ENCODE measurements around the gene DOK3.

DOK3 gene

DNA sequence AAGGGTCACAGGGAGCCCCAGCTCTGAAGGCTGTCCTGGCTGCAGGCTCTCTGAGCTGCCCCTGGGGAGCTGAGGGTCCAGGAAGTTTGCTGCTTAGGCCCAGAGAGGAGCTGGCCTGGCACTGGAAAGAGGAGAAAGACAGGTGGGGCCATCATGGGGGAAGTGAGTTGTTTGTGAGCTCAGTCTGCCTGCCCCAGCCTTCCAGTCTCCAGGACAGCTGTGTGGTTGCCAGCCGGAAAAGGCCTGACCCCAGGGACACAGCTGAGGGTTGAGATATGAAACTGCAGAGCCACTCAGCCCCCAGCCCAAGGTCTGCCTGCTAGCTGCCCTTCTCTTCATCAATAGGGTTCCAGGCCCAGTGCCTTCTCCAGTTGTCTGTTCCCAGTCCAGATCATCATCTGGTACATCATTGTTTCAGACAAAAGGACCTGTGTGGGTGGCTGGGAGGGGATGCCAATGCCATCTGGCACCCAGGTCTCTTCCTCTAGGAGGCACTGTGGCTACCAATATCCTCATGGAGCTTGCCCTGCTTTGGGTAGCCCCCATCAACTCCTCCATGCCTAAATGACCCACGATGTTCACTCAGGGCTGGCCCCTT lies 11.4 kb upstream of the DOK3 start:
- Histone ChIP-seq H3F3A (ENCODE audit: low read depth) (no peaks in the 10 kb centered on the region), H4K20me1 (ENCODE audit: insufficient read depth, low read length, poor library complexity, severe bottlenecking) (peaks cover 2% of the 10 kb centered on the region), H3K36me3 (ENCODE audit: insufficient read depth, low read length) (no peaks in the 10 kb centered on the region; the same call in 1 of the 2 replicates), H3K9me2 (replicated peaks; ENCODE audit: low read depth, low read length) (no peaks in the 10 kb centered on the region), H3K27me3 (ENCODE audit: insufficient read depth, low read length, poor library complexity, severe bottlenecking) (no peaks in the 10 kb centered on the region), H3K79me2 (ENCODE audit: insufficient read depth, low read length) (peaks cover 10% of the 10 kb centered on the region; the same call in 1 of the 2 replicates), H3K9ac (ENCODE audit: low read depth, low read length, poor library complexity, severe bottlenecking) (no peak overlapping the region), H3K4me2 (ENCODE audit: low read depth, low read length, poor library complexity, severe bottlenecking) (peak overlapping the region; percentile 16), H3K4me1 (ENCODE audit: insufficient read depth, low read length, poor library complexity, severe bottlenecking) (peaks cover 10% of the 10 kb centered on the region), H3K9me3 (ENCODE audit: insufficient read depth, low read depth, low read length) (no peaks in the 10 kb centered on the region), H2AFZ (ENCODE audit: low read length) (no peak overlapping the region), H3K4me3 (ENCODE audit: low read length, poor library complexity, severe bottlenecking) (no peak overlapping the region)
- TF ChIP-seq, protein P1, sequence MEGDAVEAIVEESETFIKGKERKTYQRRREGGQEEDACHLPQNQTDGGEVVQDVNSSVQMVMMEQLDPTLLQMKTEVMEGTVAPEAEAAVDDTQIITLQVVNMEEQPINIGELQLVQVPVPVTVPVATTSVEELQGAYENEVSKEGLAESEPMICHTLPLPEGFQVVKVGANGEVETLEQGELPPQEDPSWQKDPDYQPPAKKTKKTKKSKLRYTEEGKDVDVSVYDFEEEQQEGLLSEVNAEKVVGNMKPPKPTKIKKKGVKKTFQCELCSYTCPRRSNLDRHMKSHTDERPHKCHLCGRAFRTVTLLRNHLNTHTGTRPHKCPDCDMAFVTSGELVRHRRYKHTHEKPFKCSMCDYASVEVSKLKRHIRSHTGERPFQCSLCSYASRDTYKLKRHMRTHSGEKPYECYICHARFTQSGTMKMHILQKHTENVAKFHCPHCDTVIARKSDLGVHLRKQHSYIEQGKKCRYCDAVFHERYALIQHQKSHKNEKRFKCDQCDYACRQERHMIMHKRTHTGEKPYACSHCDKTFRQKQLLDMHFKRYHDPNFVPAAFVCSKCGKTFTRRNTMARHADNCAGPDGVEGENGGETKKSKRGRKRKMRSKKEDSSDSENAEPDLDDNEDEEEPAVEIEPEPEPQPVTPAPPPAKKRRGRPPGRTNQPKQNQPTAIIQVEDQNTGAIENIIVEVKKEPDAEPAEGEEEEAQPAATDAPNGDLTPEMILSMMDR (conservative IDR thresholded peaks at IDR 0.05; ENCODE audit: low read length) = no peak
- no peak for TF ChIP-seq EZH2phosphoT487 (IDR thresholded peaks at IDR 0.05; ENCODE audit: borderline replicate concordance)

DNA sequence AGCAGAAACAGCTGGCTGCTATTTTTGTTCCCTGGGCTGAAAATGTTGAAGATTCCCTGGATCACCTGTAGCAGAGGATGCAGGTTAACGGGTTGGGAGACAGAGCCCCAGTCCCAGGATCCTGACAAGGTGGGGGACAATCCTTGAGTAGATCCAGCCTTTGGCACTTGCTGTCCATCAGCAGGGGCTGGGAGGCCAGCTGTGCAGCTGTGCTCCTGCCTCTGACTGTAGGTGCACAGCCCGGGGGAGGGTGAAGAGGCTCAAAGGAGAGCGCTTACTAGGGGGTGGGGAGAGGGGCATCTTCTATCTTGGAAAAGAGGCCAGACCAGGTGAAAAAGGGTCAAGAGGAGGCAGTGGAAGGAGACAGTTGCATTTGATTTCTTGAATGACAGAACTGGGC lies 10.6 kb upstream of the DOK3 start:
- H3K9ac ChIP-seq (ENCODE audit: low read depth, low read length, poor library complexity, severe bottlenecking) = no peak overlapping the region
- H3K9me3 ChIP-seq (ENCODE audit: insufficient read depth, low read depth, low read length) = no peaks in the 10 kb centered on the region
- no peaks in the 10 kb centered on the region; the same call in 1 of the 2 replicates for H3K36me3 ChIP-seq (ENCODE audit: insufficient read depth, low read length)

DNA sequence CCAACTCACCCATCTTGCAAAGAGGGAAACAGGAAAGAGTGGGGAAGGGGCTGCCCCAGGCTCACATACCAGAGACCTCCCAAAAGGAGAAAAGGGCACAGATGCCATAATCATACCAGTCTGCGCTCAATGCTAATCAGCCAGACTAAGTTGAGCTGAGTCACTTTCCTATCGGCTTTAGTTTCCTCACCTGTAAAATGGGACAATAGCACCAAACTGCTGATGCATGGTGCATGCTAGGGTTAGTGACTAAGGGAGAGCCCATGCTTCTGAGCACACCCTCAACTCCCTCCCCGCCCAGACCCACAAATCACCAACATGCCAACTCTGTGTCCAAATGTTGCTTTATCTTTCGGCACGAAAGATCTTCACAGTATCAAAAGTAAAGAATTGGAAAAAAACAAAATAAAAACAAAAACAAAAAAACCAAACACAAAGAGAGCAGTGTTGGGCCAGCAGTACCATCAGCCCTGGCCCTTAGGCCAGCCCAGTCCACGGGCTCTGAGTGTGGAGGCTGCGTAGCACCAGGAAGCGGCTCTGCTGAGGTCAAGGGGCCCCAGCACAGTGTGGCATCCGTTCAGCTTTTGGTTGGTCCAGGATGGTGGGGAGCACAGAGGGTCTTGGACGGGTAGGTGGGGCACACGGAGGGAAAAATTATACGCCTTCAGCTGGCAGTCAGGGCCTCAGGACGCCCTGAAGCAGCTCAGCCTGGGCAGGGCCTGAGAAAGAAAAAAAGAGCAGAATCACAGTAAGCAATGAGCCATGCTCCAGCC lies 10.0 kb upstream of the DOK3 start:
- Histone ChIP-seq H3F3A (ENCODE audit: low read depth) (no peaks in the 10 kb centered on the region), H3K9me2 (replicated peaks; ENCODE audit: low read depth, low read length) (no peaks in the 10 kb centered on the region), H3K79me2 (ENCODE audit: insufficient read depth, low read length) (peaks cover 23% of the 10 kb centered on the region; the same call in 1 of the 2 replicates), H3K36me3 (ENCODE audit: insufficient read depth, low read length) (no peaks in the 10 kb centered on the region; the same call in 1 of the 2 replicates), H4K20me1 (ENCODE audit: insufficient read depth, low read length, poor library complexity, severe bottlenecking) (peaks cover 11% of the 10 kb centered on the region), H2AFZ (ENCODE audit: low read length) (no peak overlapping the region), H3K4me1 (ENCODE audit: insufficient read depth, low read length, poor library complexity, severe bottlenecking) (peaks cover 11% of the 10 kb centered on the region), H3K27me3 (ENCODE audit: insufficient read depth, low read length, poor library complexity, severe bottlenecking) (no peaks in the 10 kb centered on the region), H3K9me3 (ENCODE audit: insufficient read depth, low read depth, low read length) (no peaks in the 10 kb centered on the region), H3K4me2 (ENCODE audit: low read depth, low read length, poor library complexity, severe bottlenecking) (peak overlapping the region; percentile 40), H3K9ac (ENCODE audit: low read depth, low read length, poor library complexity, severe bottlenecking) (no peak overlapping the region), H3K4me3 (ENCODE audit: low read length, poor library complexity, severe bottlenecking) (no peak overlapping the region)
- TF ChIP-seq EZH2phosphoT487 (IDR thresholded peaks at IDR 0.05; ENCODE audit: borderline replicate concordance) = no peak
- TF ChIP-seq, protein P1 (conservative IDR thresholded peaks at IDR 0.05; ENCODE audit: low read length) = no peak

More for the DNA sequence above, 10.6 kb upstream of the DOK3 start:
- H3K27me3 ChIP-seq (ENCODE audit: insufficient read depth, low read length, poor library complexity, severe bottlenecking) = no peaks in the 10 kb centered on the region
- peaks cover 17% of the 10 kb centered on the region; the same call in 1 of the 2 replicates for H3K79me2 ChIP-seq (ENCODE audit: insufficient read depth, low read length)
- no peak for TF ChIP-seq EZH2phosphoT487 (IDR thresholded peaks at IDR 0.05; ENCODE audit: borderline replicate concordance)
- TF ChIP-seq, protein P1 (conservative IDR thresholded peaks at IDR 0.05; ENCODE audit: low read length) = no peak
- no peak overlapping the region for H2AFZ ChIP-seq (ENCODE audit: low read length)
- no peaks in the 10 kb centered on the region for H3F3A ChIP-seq (ENCODE audit: low read depth)
- H3K4me3 ChIP-seq (ENCODE audit: low read length, poor library complexity, severe bottlenecking) = no peak overlapping the region
- H3K4me1 ChIP-seq (ENCODE audit: insufficient read depth, low read length, poor library complexity, severe bottlenecking) = peaks cover 11% of the 10 kb centered on the region
- H3K4me2 ChIP-seq (ENCODE audit: low read depth, low read length, poor library complexity, severe bottlenecking) = peak overlapping the region; percentile 40
- H3K9me2 ChIP-seq (replicated peaks; ENCODE audit: low read depth, low read length) = no peaks in the 10 kb centered on the region
- H4K20me1 ChIP-seq (ENCODE audit: insufficient read depth, low read length, poor library complexity, severe bottlenecking) = peaks cover 10% of the 10 kb centered on the region
